Dedifferentiated amniotic fluid mesenchymal stem cell (primary cell): ENCODE measurements around the gene MEDAG.
A peak's percentile ranks its signal among the peaks of the same experiment; 100 is the strongest.

ENCODE experiments used
- DNase-seq: peaks from one replicate; pipeline ENCODE4 v3.0.0-alpha.2; 2016; ENCODE audit errors: extremely low spot score

Gene MEDAG

GRCh38 chr13:30957258-30957943 is 51.3 kb downstream of the MEDAG start:
- no peak for DNase-seq

- no peak for DNase-seq
Observed at GRCh38 chr13:30959678-30960077, 53.6 kb downstream of the MEDAG start.

- peak; percentile 26 for DNase-seq
Observed at GRCh38 chr13:30963791-30964190, 57.7 kb downstream of the MEDAG start.

GRCh38 chr13:30965380-30965779 is 59.3 kb downstream of the MEDAG start:
- DNase-seq = no peak

- DNase-seq = no peak
Observed at GRCh38 chr13:30966101-30966500, 60.0 kb downstream of the MEDAG start.

- DNase-seq = peak; percentile 53
Observed at GRCh38 chr13:30968846-30969245, 62.8 kb downstream of the MEDAG start.

- DNase-seq = no peak
Observed at GRCh38 chr13:30971575-30971974, 65.5 kb downstream of the MEDAG start.

- DNase-seq = no peak
Observed at GRCh38 chr13:30972888-30973377, 66.9 kb downstream of the MEDAG start.

- DNase-seq = no peak
Observed at GRCh38 chr13:30974350-30974749, 68.3 kb downstream of the MEDAG start.
